Neural cell (in vitro differentiated cells): Measurements from ENCODE around the gene CRADD. TPM values are rescaled to one million over a fixed set of nuclear protein-coding genes. Genes with fewer than 3 reads are reported as not detected.

Experiments used
- H2AFZ ChIP-seq: fragments of 200-600, 300-800 bp; sonication (generic), shearing (Covaris generic); 2 replicates; pipeline ENCODE4 v1.6.0; 2014; ENCODE audit warnings: low read depth, mild to moderate bottlenecking, antibody characterized with exemption, low read length, moderate library complexity
- H3F3A ChIP-seq: fragments of 200-600 bp; shearing (Covaris generic); 2 replicates; pipeline ENCODE4 v1.6.1; 2016; ENCODE audit warnings: mild to moderate bottlenecking, moderate library complexity, mixed read lengths, antibody characterized with exemption, low read length; ENCODE audit not compliant: insufficient read depth, poor library complexity, severe bottlenecking
- H3K27ac ChIP-seq: fragments of 200-600, 300-800 bp; sonication (generic), shearing (Covaris generic); 2 replicates; pipeline ENCODE4 v1.5.1; 2014; ENCODE audit warnings: mild to moderate bottlenecking, low read length, moderate library complexity
- H3K27me3 ChIP-seq: fragments of 300-800, 200-600 bp; sonication (generic), shearing (Covaris generic); 2 replicates; pipeline ENCODE4 v1.6.0; 2014; ENCODE audit warnings: mild to moderate bottlenecking, low read depth, low read length, moderate library complexity; ENCODE audit not compliant: insufficient read depth
- H3K36me3 ChIP-seq: fragments of 300-800, 200-600 bp; sonication (generic), shearing (Covaris generic); 2 replicates; pipeline ENCODE4 v1.5.1; 2014; ENCODE audit warnings: mild to moderate bottlenecking, antibody characterized with exemption, low read length, moderate library complexity; ENCODE audit not compliant: insufficient read depth
- H3K4me2 ChIP-seq: fragments of 300-800, 200-600 bp; sonication (generic), shearing (Covaris generic); 2 replicates; pipeline ENCODE4 v1.6.0; 2014; ENCODE audit warnings: mild to moderate bottlenecking, low read length
- H3K4me3 ChIP-seq: fragments of 300-800, 200-600 bp; sonication (generic), shearing (Covaris generic); 2 replicates; pipeline ENCODE4 v1.5.1; 2014; ENCODE audit warnings: mild to moderate bottlenecking, low read length, moderate library complexity
- H3K79me2 ChIP-seq: fragments of 200-600 bp; shearing (Covaris generic); replicated peaks from 2 replicates; pipeline ENCODE4 v1.6.0; 2014; ENCODE audit warnings: mild to moderate bottlenecking, low read length, moderate library complexity; ENCODE audit not compliant: insufficient read depth
- H3K9ac ChIP-seq: fragments of 300-800, 200-600 bp; sonication (generic), shearing (Covaris generic); 2 replicates; pipeline ENCODE4 v1.6.1; 2016; ENCODE audit warnings: mild to moderate bottlenecking, low read length, mixed read lengths
- H3K9me2 ChIP-seq: fragments of 200-600 bp; shearing (Covaris generic); 2 replicates; pipeline ENCODE4 v1.6.1; 2016; ENCODE audit warnings: mild to moderate bottlenecking, low read length, mixed read lengths; ENCODE audit not compliant: insufficient read depth
- H3K9me3 ChIP-seq: fragments of 200-600, 300-800 bp; sonication (generic), shearing (Covaris generic); 2 replicates; pipeline ENCODE4 v1.6.1; 2016; ENCODE audit warnings: mild to moderate bottlenecking, mixed run types, low read length, moderate library complexity, mixed read lengths
- H4K20me1 ChIP-seq: fragments of 200-600 bp; shearing (Covaris generic); 2 replicates; pipeline ENCODE4 v1.6.1; 2016; ENCODE audit warnings: mild to moderate bottlenecking, mixed run types; ENCODE audit not compliant: insufficient read depth
- EP300 ChIP-seq: fragments of 450-650 bp; conservative IDR thresholded peaks from 2 replicates; pipeline ENCODE4 v1.6.1; 2014; ENCODE audit warnings: antibody characterized with exemption, mild to moderate bottlenecking, moderate library complexity; ENCODE audit not compliant: poor library complexity, severe bottlenecking
- EZH2 ChIP-seq: fragments of 200-600, 300-800 bp; shearing (Covaris generic), sonication (generic); IDR thresholded peaks from 2 replicates; pipeline ENCODE4 v1.6.1; 2014; ENCODE audit warnings: antibody characterized with exemption, low read length, borderline replicate concordance, mild to moderate bottlenecking; ENCODE audit not compliant: insufficient read depth, poor library complexity, severe bottlenecking
- POLR2AphosphoS5 ChIP-seq: IDR thresholded peaks from 2 replicates; pipeline ENCODE4 v1.6.1; 2012
- RAD21 ChIP-seq: fragments of 450-650 bp; conservative IDR thresholded peaks from 2 replicates; pipeline ENCODE4 v1.6.1; 2014; ENCODE audit warnings: antibody characterized with exemption, mild to moderate bottlenecking, moderate library complexity
- REST ChIP-seq: IDR thresholded peaks from 2 replicates; pipeline ENCODE4 v1.6.1; 2012; ENCODE audit warnings: borderline replicate concordance
- SMC3 ChIP-seq: fragments of 450-650 bp; conservative IDR thresholded peaks from 2 replicates; pipeline ENCODE4 v1.6.1; 2014; ENCODE audit warnings: antibody characterized with exemption, mild to moderate bottlenecking, moderate library complexity; ENCODE audit not compliant: poor library complexity
- TAF1 ChIP-seq: IDR thresholded peaks from 2 replicates; pipeline ENCODE4 v1.6.1; 2012; ENCODE audit warnings: low read depth
- polyA plus RNA-seq: library from polyadenylated mRNA; depleted of rRNA; stranded (reverse); fragments of >200 nt; gene quantifications from 2 replicates; pipeline ENCODE4 v1.2.3, GENCODE V29; 2014
- TF ChIP-seq, protein P1 (sequence below): fragments of 450-650 bp; IDR thresholded peaks from 2 replicates; pipeline ENCODE4 v1.5.1; 2014; ENCODE audit warnings: antibody characterized with exemption, mild to moderate bottlenecking, moderate library complexity; ENCODE audit not compliant: poor library complexity, severe bottlenecking

The CRADD gene
- polyA plus RNA-seq, 1 donor from 2014 or later: 23.5 TPM

- H3K9ac ChIP-seq: no peak overlapping the region
- no peak overlapping the region for H3K27ac ChIP-seq
- H3K9me2 ChIP-seq: no peaks in the 10 kb centered on the region
- H3K36me3 ChIP-seq: no peaks in the 10 kb centered on the region
- TF ChIP-seq, protein P1, sequence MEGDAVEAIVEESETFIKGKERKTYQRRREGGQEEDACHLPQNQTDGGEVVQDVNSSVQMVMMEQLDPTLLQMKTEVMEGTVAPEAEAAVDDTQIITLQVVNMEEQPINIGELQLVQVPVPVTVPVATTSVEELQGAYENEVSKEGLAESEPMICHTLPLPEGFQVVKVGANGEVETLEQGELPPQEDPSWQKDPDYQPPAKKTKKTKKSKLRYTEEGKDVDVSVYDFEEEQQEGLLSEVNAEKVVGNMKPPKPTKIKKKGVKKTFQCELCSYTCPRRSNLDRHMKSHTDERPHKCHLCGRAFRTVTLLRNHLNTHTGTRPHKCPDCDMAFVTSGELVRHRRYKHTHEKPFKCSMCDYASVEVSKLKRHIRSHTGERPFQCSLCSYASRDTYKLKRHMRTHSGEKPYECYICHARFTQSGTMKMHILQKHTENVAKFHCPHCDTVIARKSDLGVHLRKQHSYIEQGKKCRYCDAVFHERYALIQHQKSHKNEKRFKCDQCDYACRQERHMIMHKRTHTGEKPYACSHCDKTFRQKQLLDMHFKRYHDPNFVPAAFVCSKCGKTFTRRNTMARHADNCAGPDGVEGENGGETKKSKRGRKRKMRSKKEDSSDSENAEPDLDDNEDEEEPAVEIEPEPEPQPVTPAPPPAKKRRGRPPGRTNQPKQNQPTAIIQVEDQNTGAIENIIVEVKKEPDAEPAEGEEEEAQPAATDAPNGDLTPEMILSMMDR: no peak
- no peak for TF ChIP-seq REST
- TF ChIP-seq EZH2: no peak
- no peak for TF ChIP-seq TAF1
- no peak for TF ChIP-seq RAD21
- TF ChIP-seq EP300: no peak
- H3K4me3 ChIP-seq: no peak overlapping the region
- no peak overlapping the region for H3K4me2 ChIP-seq
- H3K9me3 ChIP-seq: no peaks in the 10 kb centered on the region
- no peaks in the 10 kb centered on the region for H3K79me2 ChIP-seq
- no peaks in the 10 kb centered on the region for H3F3A ChIP-seq
- no peaks in the 10 kb centered on the region for H3K27me3 ChIP-seq
- H2AFZ ChIP-seq: no peak overlapping the region
- H4K20me1 ChIP-seq: no peaks in the 10 kb centered on the region
These were observed 24.1 kb upstream of the CRADD start for GRCh38 chr12:93653079-93653478.

GRCh38 chr12:93653712-93654111, 23.5 kb upstream of the CRADD start:
- no peaks in the 10 kb centered on the region for H3F3A ChIP-seq
- no peak overlapping the region for H3K4me3 ChIP-seq
- H3K36me3 ChIP-seq: no peaks in the 10 kb centered on the region
- no peaks in the 10 kb centered on the region for H3K9me2 ChIP-seq
- TF ChIP-seq POLR2AphosphoS5 (no peak), RAD21 (no peak)
- H3K27ac ChIP-seq: no peak overlapping the region
- no peaks in the 10 kb centered on the region for H4K20me1 ChIP-seq
- no peaks in the 10 kb centered on the region for H3K27me3 ChIP-seq
- H3K9me3 ChIP-seq: no peaks in the 10 kb centered on the region
- no peak overlapping the region for H2AFZ ChIP-seq
- no peak overlapping the region for H3K4me2 ChIP-seq
- no peak overlapping the region for H3K9ac ChIP-seq
- H3K79me2 ChIP-seq: no peaks in the 10 kb centered on the region

DNA sequence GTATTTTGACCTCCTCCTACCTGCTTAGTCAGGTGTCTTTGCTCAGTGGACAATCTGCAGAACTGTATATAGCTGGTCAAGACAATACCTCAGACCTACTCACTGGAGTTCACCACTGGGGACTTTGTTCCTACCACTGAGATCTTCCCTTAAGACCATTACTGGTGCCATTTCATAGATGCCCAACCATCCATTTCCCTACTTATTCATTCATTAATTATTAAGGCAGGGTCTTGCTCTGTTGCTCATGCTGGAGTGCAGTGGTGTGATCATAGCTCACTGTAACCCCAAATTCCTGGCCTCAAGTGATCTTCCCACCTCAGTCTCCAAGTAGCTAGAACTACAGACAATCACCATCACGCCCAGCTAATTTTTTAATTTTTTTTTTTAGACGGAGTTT, 22.8 kb upstream of the CRADD start:
- Histone ChIP-seq H3K9me3 (no peaks in the 10 kb centered on the region), H3K4me3 (no peak overlapping the region), H3K27ac (no peak overlapping the region), H3K9me2 (no peaks in the 10 kb centered on the region), H3K79me2 (no peaks in the 10 kb centered on the region), H3K36me3 (no peaks in the 10 kb centered on the region), H2AFZ (no peak overlapping the region), H3K27me3 (no peaks in the 10 kb centered on the region), H3K4me2 (no peak overlapping the region), H3F3A (no peaks in the 10 kb centered on the region), H3K9ac (no peak overlapping the region), H4K20me1 (no peaks in the 10 kb centered on the region)
- TF ChIP-seq TAF1 (no peak), REST (no peak), SMC3 (no peak)
